Measurements from ENCODE around the gene CBS. TPM values are rescaled to one million over a fixed set of nuclear protein-coding genes. Genes with fewer than 3 reads are reported as not detected.
"Not testable (repeated sequence)": the region's sequence is repeated elsewhere in the genome, so short reads cannot be mapped to it uniquely, and the experiment has no call there.

The CBS gene
- total RNA-seq, result 12.2 TPM
- long read RNA-seq, transcript CBS-204 (17 exons, 2,605 nt), result major isoform, 29 of 52 reads
- long read RNA-seq, partial matches to known transcripts, result 8 of 52 reads
- long read RNA-seq, other reads (novel, unspliced or antisense), result 12 of 52 reads

DNA sequence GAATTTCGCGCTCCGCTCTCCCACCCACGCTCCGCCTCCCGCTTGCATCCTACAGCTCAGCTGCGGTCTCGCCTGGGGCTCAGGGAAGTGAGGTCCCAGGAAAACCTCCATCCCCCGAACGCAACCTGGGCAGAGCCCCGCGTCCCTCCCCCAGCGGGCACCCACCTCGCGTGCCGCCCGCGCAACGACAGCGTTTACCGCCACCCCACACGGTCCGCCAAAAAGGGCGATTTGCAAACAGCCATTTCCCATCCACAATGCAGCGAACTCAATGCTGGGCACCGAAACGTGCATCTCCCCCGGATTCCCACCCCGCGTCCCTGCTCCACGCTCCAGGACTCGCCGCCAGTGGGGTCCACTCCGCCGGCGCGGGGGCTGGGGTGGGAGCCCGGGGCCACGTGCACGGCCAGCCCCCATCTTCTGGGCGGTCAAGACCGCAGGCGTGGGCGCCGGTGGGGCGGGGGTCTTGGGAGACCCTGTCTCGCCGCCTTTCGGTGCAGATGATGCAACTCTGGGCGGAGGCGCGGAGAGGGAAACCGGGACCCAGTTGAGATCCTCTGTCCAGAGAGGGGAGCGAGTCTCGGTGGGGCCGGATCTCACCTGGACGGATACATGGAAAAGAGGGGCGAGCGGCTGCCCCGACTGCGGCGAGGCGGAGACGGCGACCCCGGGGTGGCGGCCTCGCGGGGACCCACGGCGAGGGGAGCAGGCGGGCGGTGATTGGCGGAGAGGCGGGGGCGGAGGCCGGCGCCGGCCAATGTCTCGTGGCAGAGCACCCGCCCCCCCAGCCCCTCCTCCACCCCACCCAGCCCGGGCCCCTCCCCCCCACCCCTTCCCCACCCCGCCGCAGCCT lies at the start of gene CBS:
TSS of gene CBS (minus strand) at position 666 of the 853 bp plus-strand sequence. CDS start 3,642 bp downstream, outside the sequence.
- not testable (repeated sequence) for DNase-seq (ENCODE audit: low spot score)

DNA sequence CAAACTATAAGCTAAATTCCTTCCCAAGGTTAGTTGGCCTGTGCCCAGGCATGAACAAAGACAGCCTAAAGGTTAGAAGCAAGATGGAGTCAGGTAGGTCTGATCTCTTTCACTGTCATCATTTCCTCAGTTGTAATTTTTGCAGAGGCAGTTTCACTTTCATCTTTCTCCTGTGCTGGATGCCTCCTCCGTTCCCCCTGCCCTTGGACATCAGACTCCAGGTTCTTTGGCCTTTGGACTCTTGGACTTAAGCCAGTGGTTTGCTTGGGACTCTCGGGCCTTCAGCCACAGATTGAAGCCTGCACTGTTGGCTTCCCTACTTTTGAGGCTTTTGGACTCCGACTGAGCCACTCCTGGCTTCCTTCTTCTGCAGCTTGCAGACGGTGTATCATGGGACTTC lies 40.3 kb upstream of the CBS start:
- not testable (repeated sequence) for DNase-seq (ENCODE audit: low spot score)

DNA sequence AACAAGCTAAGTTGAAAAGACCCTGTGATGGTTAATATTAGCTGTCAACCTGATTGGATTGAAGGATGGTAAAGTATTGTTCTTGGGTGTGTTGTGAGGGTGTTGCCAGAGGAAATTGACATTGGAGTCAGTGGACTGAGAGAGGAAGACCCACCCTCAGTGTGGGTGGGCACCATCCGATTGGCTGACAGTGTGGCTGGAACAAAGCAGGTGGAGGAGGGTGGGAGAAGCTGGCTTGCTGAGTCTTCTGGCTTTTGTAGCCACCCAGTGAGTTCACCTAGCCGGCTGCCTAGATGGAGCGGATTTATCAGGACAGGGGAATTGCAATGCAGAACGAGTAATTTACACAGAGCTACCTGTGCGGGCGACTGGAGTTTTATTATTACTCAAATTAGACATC lies 38.8 kb upstream of the CBS start:
- not testable (repeated sequence) for DNase-seq (ENCODE audit: low spot score)

DNA sequence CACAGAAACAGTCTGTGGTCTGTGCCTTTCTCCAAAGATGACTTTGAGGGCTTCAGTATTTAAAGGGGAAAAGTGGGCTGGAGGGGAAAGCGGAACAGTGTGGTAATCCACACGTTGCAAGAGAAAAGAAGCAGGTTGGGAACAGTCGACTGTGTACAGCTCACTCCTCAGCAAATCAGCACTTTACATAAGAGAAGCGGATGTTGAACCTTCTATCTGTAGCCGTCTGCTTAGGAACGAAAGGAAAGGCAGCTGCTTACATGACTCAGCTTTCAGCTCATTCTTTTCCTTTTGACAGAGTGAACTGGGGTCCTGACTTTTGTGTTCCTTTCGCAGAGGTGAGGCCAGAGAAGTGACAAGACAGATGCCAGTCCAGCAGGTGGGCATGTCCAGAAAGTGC lies 33.4 kb upstream of the CBS start:
- DNase-seq (ENCODE audit: low spot score), result not testable (repeated sequence)

DNA sequence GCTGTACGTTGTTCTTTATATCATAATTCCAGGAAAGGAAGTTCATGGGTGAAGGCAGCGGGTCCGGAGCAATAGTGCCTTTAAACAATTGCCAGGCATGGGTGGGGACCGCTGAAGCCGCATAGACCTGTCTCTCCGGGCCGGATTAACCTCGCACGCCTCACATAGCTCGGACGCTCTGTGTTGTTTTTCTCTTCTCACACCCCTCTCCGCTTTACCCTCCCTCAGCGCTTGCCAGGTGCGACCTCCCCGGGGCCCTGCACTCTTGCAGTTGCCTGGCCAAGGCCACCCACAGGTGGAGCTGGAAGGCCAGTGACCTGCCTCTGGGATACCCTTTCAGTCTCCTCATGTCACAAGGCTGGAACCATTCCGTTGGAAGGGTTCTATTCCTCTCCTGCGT lies 32.5 kb upstream of the CBS start:
- DNase-seq (ENCODE audit: low spot score), result not testable (repeated sequence)

DNA sequence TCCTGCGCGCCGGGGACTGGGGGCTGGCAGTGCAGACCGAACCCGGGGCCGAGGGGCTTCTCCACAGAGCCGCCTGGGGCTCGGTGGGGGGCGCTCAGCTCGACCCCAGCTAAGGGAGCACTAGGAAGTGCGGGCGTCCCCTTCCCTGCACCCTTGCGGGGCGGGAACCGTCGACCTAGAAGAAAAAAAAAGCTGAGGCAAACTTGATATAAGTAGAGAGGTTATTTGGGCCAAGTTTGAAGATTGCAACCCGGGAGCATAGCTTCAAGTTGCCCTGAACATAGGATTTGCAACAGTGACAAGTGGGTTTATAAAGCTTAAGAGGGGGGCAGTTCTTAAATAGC lies 32.1 kb upstream of the CBS start:
- DNase-seq (ENCODE audit: low spot score), result not testable (repeated sequence)

DNA sequence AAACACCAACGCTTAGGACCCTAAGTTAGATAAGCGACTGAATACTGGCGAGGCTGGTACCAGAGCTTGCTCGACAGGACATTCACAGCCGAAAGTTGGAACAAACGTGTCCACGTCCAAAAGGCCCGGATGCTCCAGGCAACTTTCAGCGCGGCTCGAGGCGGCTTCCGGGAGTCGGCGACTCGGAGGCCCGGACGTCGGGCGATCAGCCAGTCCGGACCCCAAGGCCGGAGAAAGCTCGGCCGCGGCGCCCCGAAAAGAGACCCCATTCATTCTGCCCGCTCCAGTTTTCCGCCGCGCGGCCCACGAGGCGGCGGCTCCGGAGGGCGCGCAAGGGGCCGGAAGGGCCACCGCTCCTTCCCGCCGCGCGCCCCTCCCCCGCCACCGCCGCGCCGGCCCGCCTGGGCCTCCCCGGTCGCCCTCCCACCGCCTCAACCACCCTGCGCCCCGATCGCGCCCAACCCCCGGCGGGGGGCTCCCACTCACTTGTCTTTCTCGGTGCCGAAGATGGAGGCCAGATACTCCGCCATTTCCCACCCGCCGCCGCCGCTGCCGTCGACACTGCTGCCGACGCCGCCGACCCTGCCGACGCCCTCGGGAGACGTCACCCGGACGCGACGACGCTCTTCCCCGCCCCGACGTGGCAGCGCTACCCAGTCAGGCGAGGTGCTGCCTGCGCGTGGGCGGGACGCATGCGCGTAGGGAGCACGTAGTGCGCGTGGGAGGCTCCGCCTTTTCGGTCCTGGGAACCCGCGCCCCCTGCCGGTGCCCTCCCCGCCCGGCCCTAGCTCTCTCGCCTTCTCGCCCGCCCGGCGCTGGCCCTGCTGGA lies 31.5 kb upstream of the CBS start, which contains the start of gene U2AF1:
TSS of gene U2AF1 (minus strand) at position 606 of the 829 bp plus-strand sequence. CDS start at position 530, 76 bp downstream.
- DNase-seq (ENCODE audit: low spot score), result not testable (repeated sequence)

DNA sequence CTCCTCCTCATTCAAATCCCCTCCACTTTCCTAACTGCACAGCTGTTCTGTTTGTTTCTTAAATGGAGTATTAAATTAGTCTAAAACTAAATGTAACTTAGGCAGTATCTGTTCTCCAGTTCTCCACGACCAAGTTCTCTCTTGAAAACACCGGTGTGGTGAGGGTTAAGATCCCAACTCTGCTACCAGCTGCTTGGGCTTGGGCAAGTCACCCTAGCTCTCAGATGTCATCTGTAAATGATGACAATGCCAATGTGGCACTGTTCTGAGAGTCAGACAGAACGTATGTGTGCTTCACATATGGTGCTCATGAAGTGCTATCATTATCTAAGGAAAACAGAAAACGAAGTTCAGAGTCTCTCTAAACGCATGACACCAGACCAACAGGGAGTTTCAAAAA lies 29.0 kb upstream of the CBS start:
- not testable (repeated sequence) for DNase-seq (ENCODE audit: low spot score)

DNA sequence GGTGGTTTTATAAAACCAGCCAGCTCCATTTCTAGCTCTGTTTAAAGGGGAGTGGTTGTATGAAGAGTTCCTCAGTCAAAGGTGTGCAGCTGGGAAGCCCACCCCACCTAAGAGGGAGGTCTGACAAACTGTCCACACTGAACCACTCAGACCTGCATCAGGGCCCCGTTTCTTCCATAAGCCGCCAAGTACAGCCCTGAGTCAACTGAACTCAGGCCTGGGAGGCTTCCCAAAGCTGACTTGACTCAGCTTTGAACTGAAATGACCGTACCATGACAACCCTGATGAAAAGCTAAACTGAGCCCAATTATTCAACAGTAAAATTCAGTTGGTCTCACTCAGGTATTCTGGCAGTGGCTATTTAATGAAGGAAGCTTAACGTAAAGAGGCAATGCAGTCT lies 26.6 kb upstream of the CBS start:
- DNase-seq (ENCODE audit: low spot score), result not testable (repeated sequence)

DNA sequence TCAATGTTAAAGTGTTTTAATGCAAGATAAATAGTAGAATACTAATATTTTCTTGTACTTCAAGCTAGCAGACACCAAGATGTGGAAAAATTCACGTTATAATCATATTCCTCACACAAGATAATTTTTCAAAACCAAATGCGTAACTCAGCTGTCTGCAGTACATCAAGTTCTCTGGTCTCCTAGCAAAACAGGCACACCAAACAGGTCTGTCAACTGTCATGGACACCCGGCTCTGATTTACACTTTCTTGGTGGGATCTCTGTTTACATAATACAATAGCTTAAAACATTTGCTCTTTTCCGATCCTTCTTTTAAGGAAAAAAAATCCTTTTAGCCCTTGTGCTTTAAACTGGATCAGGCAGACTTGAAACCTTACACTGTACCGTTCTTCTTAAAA lies 26.0 kb upstream of the CBS start:
- DNase-seq (ENCODE audit: low spot score), result not testable (repeated sequence)

DNA sequence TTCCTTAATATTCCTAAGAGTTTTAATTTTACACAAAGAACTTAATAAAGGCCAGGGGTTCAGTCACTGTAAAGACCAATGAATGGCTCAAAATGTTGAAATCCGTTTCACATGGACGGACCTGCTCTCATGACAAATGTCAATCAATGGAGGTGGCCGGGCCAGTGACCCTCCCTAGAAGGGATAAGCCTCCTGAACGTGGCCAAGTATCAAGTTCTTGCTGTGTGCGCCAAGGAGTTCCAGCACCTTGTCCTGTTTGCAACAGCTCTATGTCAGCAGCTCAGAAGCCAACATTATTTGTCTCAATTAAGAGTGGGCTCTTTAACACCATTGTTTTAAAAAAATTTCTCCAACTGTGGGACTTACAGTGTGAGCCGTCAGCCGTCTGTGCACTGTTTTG lies 25.4 kb upstream of the CBS start:
- not testable (repeated sequence) for DNase-seq (ENCODE audit: low spot score)

DNA sequence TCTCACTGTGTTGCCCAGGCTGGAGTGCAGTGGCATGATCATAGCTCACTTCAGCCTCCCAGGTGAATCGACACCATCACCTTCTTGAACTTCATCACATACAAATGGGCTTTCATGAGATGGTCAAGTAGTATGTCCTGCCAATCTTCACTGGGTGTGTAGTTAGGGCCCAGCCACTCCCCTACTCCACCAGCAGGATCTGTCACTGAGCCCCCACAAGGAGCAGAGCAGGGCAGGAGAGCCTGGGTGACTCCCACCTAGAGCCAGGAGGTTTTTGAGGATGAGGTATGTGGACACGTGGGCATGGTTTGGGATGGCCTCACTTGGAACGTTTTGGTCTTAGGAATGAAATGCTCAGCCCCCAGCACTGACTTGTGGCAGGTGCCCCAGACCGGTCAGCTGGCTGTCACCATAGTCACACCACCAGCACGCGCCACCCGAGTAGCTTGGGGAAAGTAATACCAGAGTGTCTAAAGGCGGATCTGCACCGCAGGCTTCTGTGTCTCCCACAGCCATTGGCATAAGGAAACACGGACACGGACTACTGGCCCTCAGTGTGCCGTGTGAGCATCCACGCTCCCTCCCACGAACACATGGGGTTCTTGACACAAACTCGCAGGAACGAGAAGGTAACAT lies 16.5 kb upstream of the CBS start:
- DNase-seq (ENCODE audit: low spot score), result not testable (repeated sequence)

DNA sequence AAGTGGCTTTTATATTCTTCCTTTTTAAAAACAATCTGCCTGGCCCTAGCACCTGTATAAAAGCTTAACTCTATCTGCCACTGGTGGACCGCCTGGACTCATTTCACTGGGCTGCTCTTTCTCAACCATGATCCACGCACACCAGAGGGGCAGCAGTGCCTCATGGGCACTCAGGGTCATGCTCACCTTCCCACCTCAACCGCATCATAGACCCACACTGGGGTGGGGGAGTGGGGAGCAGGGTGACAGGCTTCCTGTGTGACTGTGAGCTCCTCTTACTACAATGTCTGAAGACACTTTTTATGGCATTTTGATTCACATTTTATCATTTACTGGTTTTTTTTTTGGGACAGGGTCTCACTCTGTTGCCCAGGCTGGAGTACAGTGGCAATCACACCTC lies 15.3 kb upstream of the CBS start:
- not testable (repeated sequence) for DNase-seq (ENCODE audit: low spot score)

DNA sequence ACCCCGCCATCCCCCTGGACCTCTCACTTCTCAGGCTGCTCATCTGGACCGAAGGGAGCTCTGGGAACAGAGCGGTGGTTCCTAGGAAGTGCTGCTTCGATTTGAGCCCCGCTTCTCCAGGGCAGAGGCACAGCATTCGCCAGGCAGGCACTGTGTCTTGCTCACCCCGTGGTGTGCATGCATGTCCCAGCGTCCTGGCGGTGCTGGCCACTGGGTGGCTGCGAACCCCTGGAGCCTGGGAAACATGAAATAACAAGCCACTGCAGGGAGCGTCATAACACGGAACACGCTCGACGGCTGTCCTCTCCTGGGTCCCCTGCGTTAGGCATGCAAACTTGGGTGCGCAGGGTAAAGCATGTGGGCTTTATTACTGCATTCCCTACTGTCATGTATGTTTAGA lies 13.8 kb upstream of the CBS start:
- not testable (repeated sequence) for DNase-seq (ENCODE audit: low spot score)

DNA sequence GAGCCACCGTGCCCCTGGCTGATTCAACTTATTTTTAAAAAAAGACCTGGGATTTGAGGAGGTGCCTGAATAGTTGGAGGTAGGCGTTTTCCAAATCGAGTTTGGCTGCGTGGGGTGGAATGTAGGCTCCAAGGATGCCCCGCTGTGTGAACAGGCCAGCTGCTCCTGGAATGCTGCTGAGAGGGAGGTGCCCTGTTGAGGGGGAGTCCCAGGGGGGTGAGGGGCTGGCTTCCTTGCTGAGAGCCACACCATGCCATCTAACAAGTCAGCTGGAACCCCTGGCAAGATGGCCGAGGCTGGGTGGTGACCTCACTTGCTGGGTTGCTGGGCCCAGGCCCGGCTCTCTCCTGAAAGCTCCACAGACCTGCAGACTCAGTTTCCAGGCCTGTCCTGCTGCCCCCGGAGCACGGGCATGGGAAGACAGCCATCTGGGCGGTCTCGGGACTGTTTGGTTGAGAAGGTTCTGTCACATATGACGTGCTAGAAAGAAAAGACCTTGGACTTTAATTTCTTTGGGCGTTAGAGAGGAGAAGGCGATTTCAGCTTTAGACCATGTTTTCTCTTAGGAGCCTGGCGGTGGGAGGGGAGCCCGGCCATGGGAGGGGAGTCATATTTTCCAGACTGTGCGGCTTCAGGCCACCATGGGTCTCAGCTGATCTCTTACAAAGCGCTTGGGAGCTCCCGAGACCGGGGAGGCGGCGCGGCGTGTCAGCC lies 7.1 kb upstream of the CBS start:
- DNase-seq (ENCODE audit: low spot score), result not testable (repeated sequence)

DNA sequence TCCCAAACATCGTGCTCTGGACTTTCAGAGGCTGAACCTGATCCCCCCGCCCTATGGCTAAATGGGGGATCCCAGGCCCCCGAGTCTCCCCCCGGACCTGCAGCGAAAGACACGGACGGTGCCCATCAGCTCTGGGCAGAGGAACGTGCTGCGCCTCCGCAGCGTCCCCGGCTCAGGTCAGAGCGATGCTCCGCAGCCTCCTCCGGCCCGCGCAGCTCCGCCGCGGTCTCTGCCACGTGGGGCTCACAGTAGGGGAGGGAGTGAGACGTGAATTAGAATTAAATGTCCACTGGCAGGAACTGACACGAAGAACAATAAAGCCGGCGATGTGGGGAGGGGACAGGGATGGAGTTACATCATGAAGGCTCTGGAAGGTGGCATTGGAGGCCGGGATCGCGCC lies 1.0 kb upstream of the CBS start:
- DNase-seq (ENCODE audit: low spot score), result not testable (repeated sequence)

DNA sequence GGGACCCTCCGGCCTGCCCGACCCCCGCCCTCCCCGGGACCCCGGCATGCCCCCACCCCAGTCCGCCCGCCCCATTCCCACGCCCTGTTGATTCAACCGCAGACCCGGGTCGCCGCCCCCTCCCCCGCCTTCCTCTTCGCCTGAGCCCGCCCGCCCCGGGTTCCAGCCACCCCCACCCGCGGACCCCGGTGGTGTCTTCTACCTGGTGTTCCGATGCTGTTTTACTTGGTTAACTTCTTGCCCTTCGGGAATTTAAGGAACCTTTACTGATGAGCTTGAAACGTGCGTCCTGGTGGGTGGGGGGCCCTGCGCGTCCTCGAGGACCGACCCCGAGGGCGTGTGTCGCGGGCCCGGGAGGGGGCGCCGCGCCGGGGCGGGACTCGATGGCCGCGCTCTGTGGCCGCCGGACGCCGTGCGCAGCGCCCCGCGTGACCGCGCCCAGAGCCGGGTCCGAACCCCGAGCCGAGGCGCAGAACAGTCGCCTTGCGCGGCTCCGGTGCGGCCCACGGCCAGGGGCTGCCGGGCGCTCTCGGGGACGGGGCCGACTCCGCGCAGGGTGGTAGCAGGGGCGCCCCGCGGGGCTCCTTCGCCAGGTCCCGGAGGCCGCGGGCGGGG lies 495 bp upstream of the CBS start:
- DNase-seq (ENCODE audit: low spot score), result not testable (repeated sequence)

DNA sequence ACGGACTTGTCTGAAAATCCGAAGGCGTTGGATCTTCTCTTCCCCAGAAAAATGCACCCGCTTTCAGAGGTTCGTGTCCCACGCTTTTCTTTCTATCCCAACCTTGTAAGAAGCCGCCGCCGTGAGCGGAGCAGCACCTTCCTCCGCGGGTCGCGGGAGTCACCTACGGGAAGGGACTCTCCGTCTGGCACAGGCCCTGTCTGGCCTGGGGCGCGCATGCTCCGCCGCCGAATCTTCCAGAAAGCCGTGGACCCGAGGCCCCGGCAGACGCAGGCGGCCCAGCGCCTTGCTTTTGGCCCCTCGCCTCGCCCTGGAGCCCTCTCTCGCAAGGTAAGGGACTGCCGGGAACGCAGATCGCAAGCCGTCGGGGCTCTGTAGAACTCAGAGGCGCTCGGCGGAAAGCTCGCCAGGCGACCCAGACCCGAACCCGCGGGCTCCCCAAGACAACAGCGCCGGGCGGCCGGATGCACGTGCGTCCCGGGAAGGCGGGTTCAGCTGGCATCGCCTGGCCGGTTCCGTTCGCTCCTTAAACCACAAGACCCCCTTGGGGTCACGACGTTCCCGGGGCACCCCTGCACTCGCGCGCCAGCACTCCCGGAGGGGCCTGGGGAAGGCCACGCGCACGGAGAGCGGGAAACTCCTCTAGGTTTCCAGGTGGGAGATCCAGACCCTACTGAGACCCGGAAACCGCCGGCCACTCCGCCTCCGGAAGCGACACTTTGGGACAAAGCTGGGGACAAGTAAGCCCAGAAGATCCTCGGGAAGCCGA lies 1.1 kb downstream of the CBS start:
- not testable (repeated sequence) for DNase-seq (ENCODE audit: low spot score)

DNA sequence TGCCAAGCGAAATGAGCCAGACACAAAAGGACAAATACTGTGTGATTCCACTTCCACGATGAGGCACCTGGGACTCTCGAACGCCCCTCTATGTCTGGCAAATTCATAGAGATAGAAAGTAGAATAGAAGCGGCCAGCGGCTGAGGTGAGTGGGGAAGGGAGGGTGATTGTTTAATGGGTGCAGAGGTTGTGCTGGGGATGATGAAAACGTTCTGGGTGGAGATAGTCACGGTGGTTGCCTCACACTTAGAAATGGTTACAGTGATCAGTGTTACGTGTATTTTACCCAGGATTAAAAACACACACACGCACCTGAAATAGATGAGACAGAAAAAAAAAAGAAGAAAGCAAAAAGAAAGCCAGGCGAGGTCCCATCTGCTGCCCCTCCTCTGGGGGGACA lies 2.9 kb downstream of the CBS start:
- not testable (repeated sequence) for DNase-seq (ENCODE audit: low spot score)
